RWPE1 (cell line): ENCODE data around the gene MAGEB2.

ENCODE experiments used
- CTCF ChIA-PET: fragments of 350-600 bp; sonication (Branson Sonifier 250); formaldehyde crosslinking; extraction: SDS; loops from one replicate; lab custom pipeline; 2021; lab: Yijun Ruan, JAX
- POLR2A ChIA-PET: fragments of 400-600 bp; formaldehyde crosslinking; extraction: SDS; loops from one replicate; lab custom pipeline; 2020; ENCODE audit warnings: antibody characterized with exemption; ENCODE audit not compliant: low non-redundant PET; lab: Yijun Ruan, JAX
- DNase-seq: peaks from one replicate; pipeline ENCODE4 v3.0.0; 2012; ENCODE audit warnings: low spot score
- H3K27ac ChIP-seq: fragments of 450-650 bp; 2 replicates; pipeline ENCODE4 v1.5.1; 2017
- CTCF ChIP-seq: fragments of 450-650 bp; conservative IDR thresholded peaks from 2 replicates; pipeline ENCODE4 v1.5.1; 2017; ENCODE audit warnings: low read depth, mild to moderate bottlenecking

MAGEB2 gene

DNA sequence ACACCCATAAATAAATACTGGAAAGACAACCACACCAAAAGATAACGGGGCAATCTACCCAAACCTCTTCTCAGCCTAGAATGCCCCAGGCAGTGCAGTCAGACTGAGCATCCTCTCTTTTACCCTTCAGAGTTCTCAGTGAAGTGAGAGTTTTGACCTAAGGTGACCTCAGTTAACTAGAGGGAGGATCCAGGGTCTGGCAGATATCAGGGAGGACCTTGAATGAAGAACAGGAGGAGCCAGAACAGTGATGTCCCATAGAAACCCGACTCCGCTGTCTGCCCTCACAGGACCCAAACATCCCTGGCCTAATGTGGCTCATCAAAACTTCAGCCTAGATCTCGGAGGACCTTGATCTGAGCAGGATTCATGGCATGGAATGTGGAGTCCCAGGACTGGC is 15.0 kb downstream of the MAGEB2 start, which contains the start of gene MAGEB3:
Gene MAGEB3 (plus strand): TSS at position 263 of the 400 bp plus-strand sequence. CDS start 5,268 bp downstream, outside the sequence.
- ChIA-PET CTCF (no interaction called here), POLR2A (no interaction called here)
- H3K27ac ChIP-seq, result no peak within 1 kb of the TSS
- DNase-seq, result no peak
- no peak for TF ChIP-seq CTCF

DNA sequence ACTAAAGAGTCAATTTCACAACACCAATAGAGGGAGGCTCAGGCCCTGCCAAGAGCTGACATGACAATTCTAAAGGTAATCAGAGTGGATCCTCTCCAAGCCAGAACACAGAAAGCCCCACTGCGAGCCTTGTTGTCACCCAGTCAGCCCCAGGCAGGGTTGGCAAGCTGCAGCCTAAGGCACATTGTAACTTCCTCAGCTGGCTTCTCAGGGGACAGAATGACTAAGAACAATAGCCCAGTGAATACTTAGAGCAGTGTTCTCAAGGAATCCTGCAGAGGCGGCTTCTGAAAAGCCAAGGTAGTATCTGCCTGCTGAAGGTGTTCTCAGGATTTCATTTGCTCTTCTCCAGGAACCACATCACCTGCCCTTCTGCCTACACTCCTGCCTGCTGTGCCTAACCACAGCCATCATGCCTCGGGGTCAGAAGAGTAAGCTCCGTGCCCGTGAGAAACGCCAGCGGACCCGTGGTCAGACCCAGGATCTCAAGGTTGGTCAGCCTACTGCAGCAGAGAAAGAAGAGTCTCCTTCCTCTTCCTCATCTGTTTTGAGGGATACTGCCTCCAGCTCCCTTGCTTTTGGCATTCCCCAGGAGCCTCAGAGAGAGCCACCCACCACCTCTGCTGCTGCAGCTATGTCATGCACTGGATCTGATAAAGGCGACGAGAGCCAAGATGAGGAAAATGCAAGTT is 26.5 kb downstream of the MAGEB2 start, which contains the start of gene MAGEB4:
Gene MAGEB4 (plus strand): TSS at position 277 of the 692 bp plus-strand sequence. CDS start 136 bp downstream, at position 413.
- no peak within 1 kb of the TSS for H3K27ac ChIP-seq
- ChIA-PET POLR2A (no interaction called here), CTCF (no interaction called here)
- no peak for TF ChIP-seq CTCF
- no peak for DNase-seq

DNA sequence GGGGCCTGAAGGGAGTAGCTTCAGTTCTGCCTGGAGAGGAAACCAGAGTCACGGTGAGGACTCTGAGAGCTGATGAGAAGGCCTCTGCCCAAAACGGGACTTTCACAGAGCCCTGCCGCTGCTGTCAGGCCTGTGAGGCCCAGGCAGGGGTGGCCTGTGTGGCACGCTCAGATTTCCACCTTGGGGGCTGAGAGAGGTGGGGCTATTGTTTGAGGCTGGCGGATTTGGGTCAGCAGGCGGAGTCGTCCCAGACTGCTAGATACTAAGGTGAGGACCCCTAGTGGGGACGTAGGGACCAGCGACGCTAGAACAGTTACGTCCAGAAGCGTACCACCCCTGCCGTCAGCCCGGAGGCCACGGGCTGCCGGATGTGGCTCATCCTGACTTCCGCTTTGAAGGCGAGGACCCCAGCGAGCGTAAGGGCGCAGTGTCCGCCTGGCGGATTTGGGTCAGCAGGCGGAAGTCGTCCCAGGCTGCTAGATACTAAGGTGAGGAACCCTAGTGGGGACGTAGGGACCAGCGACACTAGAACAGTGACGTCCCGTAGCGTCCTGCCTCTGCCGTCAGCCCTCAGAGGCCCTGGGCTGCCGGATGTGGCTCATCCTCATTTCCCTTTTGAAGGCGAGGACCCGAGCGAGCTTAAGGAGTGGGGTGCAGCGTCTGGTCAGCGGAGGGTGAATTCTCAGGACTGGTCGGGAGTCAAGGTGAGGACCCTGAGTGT is 31.6 kb downstream of the MAGEB2 start, which contains the start of gene MAGEB1:
Gene MAGEB1 (plus strand): TSS at position 378 of the 721 bp plus-strand sequence. CDS start 3,348 bp downstream, outside the sequence.
- no peak for TF ChIP-seq CTCF
- no peak for DNase-seq
- POLR2A ChIA-PET, result no interaction called here
- CTCF ChIA-PET, result no interaction called here
- H3K27ac ChIP-seq, result no peak within 1 kb of the TSS

- CTCF ChIA-PET, result no interaction called here
Observed at GRCh38 chrX:30248854-30249253, 33.5 kb downstream of the MAGEB2 start.

GRCh38 chrX:30253257-30253656 is 37.9 kb downstream of the MAGEB2 start:
- no peak overlapping the region for H3K27ac ChIP-seq
- CTCF ChIA-PET, result no interaction called here
- TF ChIP-seq CTCF, result no peak
- POLR2A ChIA-PET, result no interaction called here
- no peak for DNase-seq

More at GRCh38 chrX:30248854-30249253, 33.5 kb downstream of the MAGEB2 start:
- POLR2A ChIA-PET, result no interaction called here
- no peak overlapping the region for H3K27ac ChIP-seq
- TF ChIP-seq CTCF, result no peak
- DNase-seq, result no peak

GRCh38 chrX:30259927-30260326 is 44.6 kb downstream of the MAGEB2 start:
- H3K27ac ChIP-seq, result no peak overlapping the region
- DNase-seq, result no peak
- ChIA-PET POLR2A (no interaction called here), CTCF (no interaction called here)
- no peak for TF ChIP-seq CTCF
